MM.1S (cell line): ENCODE measurements around the gene ALAS1.

ENCODE experiments used
- CTCF ChIP-seq: fragments of 300-600 bp; sonication (generic); IDR thresholded peaks from 2 replicates; pipeline ENCODE4 v1.5.1; 2016; ENCODE audit warnings: antibody characterized with exemption, low read length, mixed read lengths
- EZH2 ChIP-seq: fragments of 300-600 bp; sonication (generic); optimal IDR thresholded peaks from 2 replicates; pipeline ENCODE3; 2017; ENCODE audit warnings: low read depth, mild to moderate bottlenecking, antibody characterized with exemption, low read length, mixed read lengths

- no peak for TF ChIP-seq CTCF
- TF ChIP-seq EZH2, result no peak
Observed at GRCh38 chr3:52256622-52257021, 58.7 kb downstream of the ALAS1 start.
